Heart left ventricle (tissue), 16 donors: ENCODE data around the gene MCHR1. TPM values are rescaled to one million over a fixed set of nuclear protein-coding genes. Genes with fewer than 3 reads are reported as not detected.

Experiments used
- ATAC-seq, 4 donors: fragments of 200-7000 bp; cut with Tn5 transposase; one replicate each; pipeline ENCODE4 v1.9.1; 2020 to 2022; ENCODE audit warnings: moderate library complexity in 4 of 4, mild to moderate bottlenecking in 3 of 4, moderate number of reproducible peaks in 1 of 4
- DNase-seq, 5 donors: peaks; one replicate each; pipeline ENCODE4 v3.0.0-alpha.2; 2020
- H3K27ac ChIP-seq, 12 donors: fragments of 200-600 bp; sonication (generic) in 4 of 12; one replicate each; pipeline versions ENCODE4 v1.5.0 to v1.8.0; 2016 to 2022; ENCODE audit warnings: mild to moderate bottlenecking in 2 of 12
- H3K27me3 ChIP-seq, 9 donors: fragments of 200-600 bp; sonication (generic) in 2 of 9; one replicate each; pipeline versions ENCODE4 v1.5.1 to v1.8.0; 2016 to 2022; ENCODE audit warnings: mild to moderate bottlenecking in 3 of 9
- H3K36me3 ChIP-seq, 9 donors: fragments of 200-600 bp; sonication (generic) in 2 of 9; one replicate each; pipeline versions ENCODE4 v1.5.0 to v1.8.0; 2018 to 2022; ENCODE audit warnings: mild to moderate bottlenecking in 2 of 9
- H3K4me1 ChIP-seq, 12 donors: fragments of 200-600 bp; sonication (generic) in 4 of 12; one replicate each; pipeline versions ENCODE4 v1.5.0 to v1.8.0; 2016 to 2022; ENCODE audit warnings: mild to moderate bottlenecking in 3 of 12
- H3K4me3 ChIP-seq, 12 donors: fragments of 200-600 bp; sonication (generic) in 4 of 12; one replicate each; pipeline versions ENCODE4 v1.5.0 to v1.8.0; 2017 to 2022; ENCODE audit warnings: mild to moderate bottlenecking in 9 of 12, moderate library complexity in 4 of 12
- H3K9me3 ChIP-seq, 12 donors: fragments of 200-600 bp; sonication (generic) in 4 of 12; one replicate each; pipeline versions ENCODE4 v1.5.0 to v1.8.0; 2016 to 2022; ENCODE audit warnings: mild to moderate bottlenecking in 1 of 12
- POLR2A ChIP-seq, 2 donors: fragments of 450-650 bp; IDR thresholded peaks; one replicate each; pipeline ENCODE4 v1.6.1; 2017; ENCODE audit warnings: antibody characterized with exemption in 2 of 2, mild to moderate bottlenecking in 2 of 2, moderate library complexity in 2 of 2
- WGBS, 4 donors: extraction: QIAGEN DNeasy Blood & Tissue Kit in 2 of 4; methylation state at CpG; one replicate each; pipeline versions ENCODE4 v1.1.5 to v1.1.7; 2013 to 2018; 5-methylcytosine and 5-hydroxymethylcytosine counted together
- intact Hi-C, 10 donors: fragments of 100-400 bp; cut with DNase I; formaldehyde crosslinking; loops; one replicate each; pipeline versions ENCODE4 v1.11.1 to v1.14.2; 2022
- long read RNA-seq, 3 donors: library from polyadenylated mRNA; unstranded; transcript quantifications; one replicate each; pipeline ENCODE4 v2.0.0, GENCODE V29; 2020 to 2021
- polyA plus RNA-seq, 2 donors: library from polyadenylated mRNA; stranded (reverse); fragments of 200-250 nt; gene quantifications; one replicate each; pipeline ENCODE4 v1.2.3, GENCODE V29; 2013
- total RNA-seq, 9 donors: library from RNA; depleted of rRNA in 2 of 9; stranded (reverse); fragments of >200 nt in 2 of 9; fragmentation: NEBNext Ultra II Directional in 3 of 9; extraction: Animal tissue kit (Norgen Biotek cat#: 25700) in 3 of 9; gene quantifications; one replicate each; pipeline versions ENCODE4 v1.1.0 to v1.2.4, GENCODE V29; 2016 to 2023
- TF ChIP-seq, protein P1 (sequence below), 12 donors: fragments of 200-600 bp; sonication (generic) in 4 of 12; IDR thresholded peaks; one replicate each; pipeline versions ENCODE4 v1.5.0 to v1.8.0; 2018 to 2022; ENCODE audit warnings: antibody characterized with exemption in 12 of 12, mild to moderate bottlenecking in 5 of 12
- donor health status: ischemic (EF 13 %, LVEDD 7.1; RV severe dilation, severe dysfunction).
- donor health status: healthy with polysubstance abuse.
- donor health status: DM: no; HTN: yes; CAD: no.
- donor health status: DM: no; HTN: no; CAD: no.
- donor health status: ischemic (EF 25% LVEDD 6.9; RV normal size, moderate dysfunction).
- donor health status: ischemic (EF 25% LVEDD 5.7; RV mildly dilated, moderate dysfunction).
- donor health status: healthy.
- donor health status: DM: yes; HTN: yes; CAD: no.
- donor health status: ischemic (EF 35%, LVEDD 5.7; RV mildly dilated, moderate dysfunction).
- donor health status: nonischemic (EF 11% LVEDD 7.7; RV severe dilation, severe dysfunction).
- donor health status: DM: yes; HTN: yes; CAD: no.
- donor health status: PGD.
- donor health status: ischemic (EF 29% LVEDD 5.4; RV normal size, mild dysfunction).
- donor health status: nonischemic (EF 23%, LVEDD 6.1; RV moderate dilation, normal function).

Gene MCHR1, protein sequence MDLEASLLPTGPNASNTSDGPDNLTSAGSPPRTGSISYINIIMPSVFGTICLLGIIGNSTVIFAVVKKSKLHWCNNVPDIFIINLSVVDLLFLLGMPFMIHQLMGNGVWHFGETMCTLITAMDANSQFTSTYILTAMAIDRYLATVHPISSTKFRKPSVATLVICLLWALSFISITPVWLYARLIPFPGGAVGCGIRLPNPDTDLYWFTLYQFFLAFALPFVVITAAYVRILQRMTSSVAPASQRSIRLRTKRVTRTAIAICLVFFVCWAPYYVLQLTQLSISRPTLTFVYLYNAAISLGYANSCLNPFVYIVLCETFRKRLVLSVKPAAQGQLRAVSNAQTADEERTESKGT
- total RNA-seq = under 1 TPM in 5 of 9 donors, not detected in 4; 0.09 to 0.96 (median 0.45) TPM
- under 1 TPM; 0.23 to 0.35 TPM for polyA plus RNA-seq
- long read RNA-seq, donor 1 = 0 reads
- long read RNA-seq, donor 2 = 0 reads
- long read RNA-seq, donor 3 = 0 reads

DNA sequence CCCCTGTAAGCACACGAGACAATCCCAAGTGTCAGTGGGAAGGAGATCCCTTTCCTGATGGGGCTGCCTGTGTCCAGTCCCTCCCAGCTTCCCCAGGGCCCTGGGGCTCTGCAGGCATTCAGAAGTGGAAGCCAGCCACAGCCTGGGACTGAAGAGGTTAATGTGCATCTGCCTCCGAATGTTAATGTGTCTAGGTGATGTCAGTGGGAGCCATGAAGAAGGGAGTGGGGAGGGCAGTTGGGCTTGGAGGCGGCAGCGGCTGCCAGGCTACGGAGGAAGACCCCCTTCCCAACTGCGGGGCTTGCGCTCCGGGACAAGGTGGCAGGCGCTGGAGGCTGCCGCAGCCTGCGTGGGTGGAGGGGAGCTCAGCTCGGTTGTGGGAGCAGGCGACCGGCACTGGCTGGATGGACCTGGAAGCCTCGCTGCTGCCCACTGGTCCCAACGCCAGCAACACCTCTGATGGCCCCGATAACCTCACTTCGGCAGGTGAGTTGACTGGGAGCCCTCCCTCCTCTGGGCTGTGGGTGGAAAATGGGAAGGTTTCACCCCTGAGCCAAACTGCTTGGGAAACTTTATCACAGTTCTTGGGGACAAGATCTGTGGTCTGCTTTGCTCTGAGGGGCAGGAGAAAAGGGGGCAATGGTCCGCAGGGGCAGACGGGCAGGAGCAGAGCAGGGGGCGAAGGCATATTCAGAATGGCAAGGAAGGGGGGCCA is at the start of gene MCHR1:
TSS of gene MCHR1 (plus strand) at position 236 of the 715 bp plus-strand sequence. CDS start at position 405, 169 bp downstream.
- 13 to 55% (median 30%) methylated on average over 8 to 21 of the region's 21 CpGs for WGBS, 4 donors
- intact Hi-C loops = no loop called here
- Histone ChIP-seq H3K9me3 (no peaks in the 10 kb centered on the region), H3K36me3 (no peaks in the 10 kb centered on the region), H3K27ac (peak within 1 kb of the TSS in 1 of 12 donors; percentile 20), H3K27me3 (peaks cover 0 to 7% (median 0%) of the 10 kb centered on the region in 9 donors), H3K4me1 (peaks cover 0 to 32% (median 18%) of the 10 kb centered on the region in 12 donors), H3K4me3 (peak within 1 kb of the TSS in 10 of 12 donors; percentile 12 to 49 (median 28))
- ATAC-seq = no peak
- TF ChIP-seq, protein P1, sequence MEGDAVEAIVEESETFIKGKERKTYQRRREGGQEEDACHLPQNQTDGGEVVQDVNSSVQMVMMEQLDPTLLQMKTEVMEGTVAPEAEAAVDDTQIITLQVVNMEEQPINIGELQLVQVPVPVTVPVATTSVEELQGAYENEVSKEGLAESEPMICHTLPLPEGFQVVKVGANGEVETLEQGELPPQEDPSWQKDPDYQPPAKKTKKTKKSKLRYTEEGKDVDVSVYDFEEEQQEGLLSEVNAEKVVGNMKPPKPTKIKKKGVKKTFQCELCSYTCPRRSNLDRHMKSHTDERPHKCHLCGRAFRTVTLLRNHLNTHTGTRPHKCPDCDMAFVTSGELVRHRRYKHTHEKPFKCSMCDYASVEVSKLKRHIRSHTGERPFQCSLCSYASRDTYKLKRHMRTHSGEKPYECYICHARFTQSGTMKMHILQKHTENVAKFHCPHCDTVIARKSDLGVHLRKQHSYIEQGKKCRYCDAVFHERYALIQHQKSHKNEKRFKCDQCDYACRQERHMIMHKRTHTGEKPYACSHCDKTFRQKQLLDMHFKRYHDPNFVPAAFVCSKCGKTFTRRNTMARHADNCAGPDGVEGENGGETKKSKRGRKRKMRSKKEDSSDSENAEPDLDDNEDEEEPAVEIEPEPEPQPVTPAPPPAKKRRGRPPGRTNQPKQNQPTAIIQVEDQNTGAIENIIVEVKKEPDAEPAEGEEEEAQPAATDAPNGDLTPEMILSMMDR (IDR thresholded peaks at IDR 0.05) = no peak
- TF ChIP-seq POLR2A (IDR thresholded peaks at IDR 0.05) = no peak
- DNase-seq = no peak

- no peak for DNase-seq
- TF ChIP-seq, protein P1 (IDR thresholded peaks at IDR 0.05) = no peak
- no peak for TF ChIP-seq POLR2A (IDR thresholded peaks at IDR 0.05)
- Histone ChIP-seq H3K9me3 (no peaks in the 10 kb centered on the region), H3K4me1 (peaks cover 0 to 67% (median 33%) of the 10 kb centered on the region in 12 donors), H3K27ac (no peak overlapping the region), H3K27me3 (no peaks in the 10 kb centered on the region), H3K4me3 (no peak overlapping the region), H3K36me3 (no peaks in the 10 kb centered on the region)
- no peak for ATAC-seq
- intact Hi-C loops = no loop called here
- WGBS, 4 donors = 98 to 99% (median 99%) methylated on average over 2 of the region's 2 CpGs
Observed at GRCh38 chr22:40631925-40632324, 47.4 kb upstream of the MCHR1 start.

DNA sequence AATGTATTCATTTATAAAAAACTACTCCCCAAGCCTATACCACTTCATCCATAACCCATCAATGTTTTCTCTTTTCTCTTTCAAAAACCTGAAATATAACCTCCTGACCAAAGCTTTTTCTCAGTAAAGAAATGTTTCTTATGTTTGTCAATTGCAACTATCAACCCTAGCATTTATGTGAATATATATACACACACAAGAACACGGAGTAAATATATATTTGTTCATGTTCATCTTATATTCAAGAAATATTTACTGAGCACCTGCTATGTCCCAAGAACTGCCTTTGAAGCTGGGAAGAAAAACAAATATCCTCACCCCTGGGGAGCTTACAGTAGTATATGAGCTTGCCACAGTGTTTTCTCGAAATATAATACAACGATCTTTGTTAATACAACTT is 46.2 kb upstream of the MCHR1 start:
- intact Hi-C loops = no loop called here
- DNase-seq (no peak), ATAC-seq (no peak)
- Histone ChIP-seq H3K4me1 (peaks cover 0 to 71% (median 32%) of the 10 kb centered on the region in 12 donors), H3K4me3 (no peak overlapping the region), H3K9me3 (no peaks in the 10 kb centered on the region), H3K27ac (no peak overlapping the region), H3K27me3 (no peaks in the 10 kb centered on the region), H3K36me3 (no peaks in the 10 kb centered on the region)
- 95 to 97% (median 96%) methylated on average over 3 of the region's 3 CpGs for WGBS, 4 donors
- TF ChIP-seq, protein P1 (IDR thresholded peaks at IDR 0.05) = no peak
- TF ChIP-seq POLR2A (IDR thresholded peaks at IDR 0.05) = no peak
